GM12878 (cell line): ENCODE results near the gene NLRC5. TPM values are rescaled to one million over a fixed set of nuclear protein-coding genes. Genes with fewer than 3 reads are reported as not detected.

Experiments
- ATAC-seq: fragments of 200-7000 bp; cut with Tn5 transposase; 3 replicates; pipeline ENCODE4 v1.9.1; 2020; ENCODE audit warnings: mild to moderate bottlenecking, moderate library complexity
- BruUV-seq: library from RNA; stranded (reverse); fragments of 400-500 nt; replicated peaks from 2 replicates; lab custom pipeline; 2021; lab: Mats Ljungman, UMichigan
- CTCF ChIA-PET: fragments of 300-600 bp; sonication (Branson Sonifier 250); formaldehyde crosslinking; extraction: SDS; loops from one replicate; lab custom pipeline; 2021; ENCODE audit warnings: inconsistent platforms; lab: Yijun Ruan, JAX
- POLR2A ChIA-PET: fragments of 350-600 bp; formaldehyde crosslinking; extraction: SDS; loops from one replicate; lab custom pipeline; 2021; ENCODE audit warnings: inconsistent platforms; lab: Charles Lee
- RAD21 ChIA-PET: fragments of 300-600 bp; sonication (Branson Sonifier 250); formaldehyde crosslinking; loops from one replicate; lab custom pipeline; 2023; ENCODE audit warnings: antibody characterized with exemption; ENCODE audit not compliant: unreplicated experiment; lab: Charles Lee
- SMC1A ChIA-PET: fragments of 300-600 bp; sonication (Branson Sonifier 250); formaldehyde crosslinking; loops from one replicate; lab custom pipeline; 2023; ENCODE audit not compliant: unreplicated experiment, uncharacterized antibody; lab: Charles Lee
- DNase-seq: peaks from one replicate; pipeline ENCODE4 v3.0.0-alpha.2; 2011; ENCODE audit warnings: low read depth, low spot score
- FAIRE-seq: peaks from 3 replicates; lab custom pipeline; 2011; peaks lifted over from hg19 to GRCh38; lab: Jason Lieb, UNC
- H2AFZ ChIP-seq: 2 replicates; pipeline ENCODE4 v1.6.0; 2011; ENCODE audit warnings: low read depth, low read length, control low read depth; ENCODE audit not compliant: control insufficient read depth
- H3K27ac ChIP-seq: 2 replicates; pipeline ENCODE4 v1.5.1; 2011; ENCODE audit warnings: control low read depth; ENCODE audit not compliant: control insufficient read depth, insufficient read depth
- H3K27me3 ChIP-seq, 2 experiments: replicated peaks in 1 of 2; 2 replicates each; pipeline versions ENCODE4 v1.6.0 to v1.6.1; 2011; ENCODE audit warnings: low read length in 1 of 2; ENCODE audit not compliant: control insufficient read depth in 2 of 2, insufficient read depth in 2 of 2
- H3K36me3 ChIP-seq, 2 experiments: 2 replicates each; pipeline ENCODE4 v1.5.1; 2011; ENCODE audit warnings: low read length in 1 of 2; ENCODE audit not compliant: control insufficient read depth in 2 of 2, insufficient read depth in 2 of 2
- H3K4me1 ChIP-seq: 2 replicates; pipeline ENCODE4 v1.6.1; 2011; ENCODE audit warnings: mild to moderate bottlenecking, low read length, moderate library complexity, mixed read lengths; ENCODE audit not compliant: control insufficient read depth, insufficient read depth
- H3K4me2 ChIP-seq: 2 replicates; pipeline ENCODE4 v1.6.0; 2011; ENCODE audit warnings: control low read depth; ENCODE audit not compliant: control insufficient read depth, insufficient read depth
- H3K4me3 ChIP-seq: fragments of 200-600 bp; sonication (generic); 2 replicates; pipeline ENCODE4 v1.5.1; 2016
- H3K79me2 ChIP-seq: 2 replicates; pipeline ENCODE4 v1.6.0; 2011; ENCODE audit warnings: low read length; ENCODE audit not compliant: control insufficient read depth, insufficient read depth
- H3K9ac ChIP-seq: 2 replicates; pipeline ENCODE4 v1.8.0; 2011; ENCODE audit warnings: low read length, control low read depth, mixed read lengths; ENCODE audit not compliant: control insufficient read depth, insufficient read depth
- H3K9me3 ChIP-seq: replicated peaks from 3 replicates; pipeline ENCODE4 v1.5.1; 2011; ENCODE audit warnings: mild to moderate bottlenecking, low read length; ENCODE audit not compliant: control insufficient read depth, insufficient read depth
- H4K20me1 ChIP-seq: 2 replicates; pipeline ENCODE4 v1.6.0; 2011; ENCODE audit not compliant: control insufficient read depth, insufficient read depth
- BCLAF1 ChIP-seq: fragments of 450-650 bp; IDR thresholded peaks from 2 replicates; pipeline ENCODE4 v1.6.1; 2017; ENCODE audit warnings: antibody characterized with exemption, mild to moderate bottlenecking, moderate library complexity
- CREM ChIP-seq: IDR thresholded peaks from 2 replicates; pipeline ENCODE4 v1.6.1; 2014; ENCODE audit warnings: antibody characterized with exemption, low read depth
- HDGF ChIP-seq: fragments of 450-650 bp; IDR thresholded peaks from 2 replicates; pipeline ENCODE4 v1.6.1; 2016; ENCODE audit warnings: antibody characterized with exemption
- IKZF2 ChIP-seq, 2 experiments: fragments of 450-650 bp; IDR thresholded peaks; 2 replicates each; pipeline ENCODE4 v1.6.1; 2017; ENCODE audit warnings: mild to moderate bottlenecking in 2 of 2, moderate library complexity in 2 of 2
- NBN ChIP-seq: fragments of 450-650 bp; IDR thresholded peaks from 2 replicates; pipeline ENCODE4 v1.6.1; 2016
- NRF1 ChIP-seq: conservative IDR thresholded peaks from 2 replicates; pipeline ENCODE4 v1.6.1; 2011; ENCODE audit warnings: mild to moderate bottlenecking, low read depth, low read length, improper control_type of control experiment
- TBL1XR1 ChIP-seq: IDR thresholded peaks from 2 replicates; pipeline ENCODE4 v1.6.1; 2012; ENCODE audit warnings: low read depth, low read length, improper control_type of control experiment
- WGBS: methylation state at CpG from one replicate; pipeline ENCODE4 v1.1.6; 2016; ENCODE audit warnings: low lambda C conversion rate; ENCODE audit not compliant: insufficient replicate concordance, insufficient coverage; ENCODE audit errors: missing lambda C conversion rate; 5-methylcytosine and 5-hydroxymethylcytosine counted together
- in situ Hi-C: fragments of 300-500 bp; cut with MboI; formaldehyde crosslinking; loops from 9 replicates; pipeline ENCODE4 v1.14.3; 2018; ENCODE audit warnings: mixed read lengths
- intact Hi-C: fragments of 100-400 bp; cut with micrococcal nuclease; formaldehyde crosslinking; loops from one replicate; pipeline ENCODE4 v1.14.2; 2022; ENCODE audit not compliant: unreplicated experiment
- polyA plus RNA-seq, 11 experiments: library from polyadenylated mRNA; depleted of rRNA in 4 of 11; unstranded in 6 of 11; stranded (reverse) in 5 of 11; fragments of >200 nt; fragmentation: Nextera tagmentation in 4 of 11; fragmentation: Illumina TruSeq in 1 of 11; extraction: Ambion mirVana in 4 of 11; extraction: Trizol in 1 of 11; gene quantifications; 1 replicate in 1 of 11; 2 replicates in 10 of 11; pipeline versions ENCODE4 v1.2.1 to v1.2.3, GENCODE V29; 2011 to 2016; ENCODE audit warnings: inconsistent platforms in 2 of 11, missing spikeins in 2 of 11, low read depth in 1 of 11
- total RNA-seq, 4 experiments: library from RNA; depleted of rRNA in 3 of 4; stranded (reverse); fragments of >200 nt in 3 of 4; fragmentation: Illumina TruSeq in 1 of 4; extraction: Trizol in 1 of 4; gene quantifications; 2 replicates each; pipeline versions ENCODE4 v1.2.1 to v1.2.3, GENCODE V29; 2013 to 2021
- TF ChIP-seq, protein P1 (sequence below): IDR thresholded peaks from 2 replicates; pipeline ENCODE4 v1.6.1; 2012; ENCODE audit warnings: improper control_type of control experiment, low read depth, low read length; ENCODE audit not compliant: insufficient replicate concordance

NLRC5 gene
- total and polyA plus RNA-seq, 10 of the 15 experiments (the other 5 are each of a cell fraction or from before 2014, with no cell fraction given): 13.1 to 105 (median 57.3) TPM

DNA sequence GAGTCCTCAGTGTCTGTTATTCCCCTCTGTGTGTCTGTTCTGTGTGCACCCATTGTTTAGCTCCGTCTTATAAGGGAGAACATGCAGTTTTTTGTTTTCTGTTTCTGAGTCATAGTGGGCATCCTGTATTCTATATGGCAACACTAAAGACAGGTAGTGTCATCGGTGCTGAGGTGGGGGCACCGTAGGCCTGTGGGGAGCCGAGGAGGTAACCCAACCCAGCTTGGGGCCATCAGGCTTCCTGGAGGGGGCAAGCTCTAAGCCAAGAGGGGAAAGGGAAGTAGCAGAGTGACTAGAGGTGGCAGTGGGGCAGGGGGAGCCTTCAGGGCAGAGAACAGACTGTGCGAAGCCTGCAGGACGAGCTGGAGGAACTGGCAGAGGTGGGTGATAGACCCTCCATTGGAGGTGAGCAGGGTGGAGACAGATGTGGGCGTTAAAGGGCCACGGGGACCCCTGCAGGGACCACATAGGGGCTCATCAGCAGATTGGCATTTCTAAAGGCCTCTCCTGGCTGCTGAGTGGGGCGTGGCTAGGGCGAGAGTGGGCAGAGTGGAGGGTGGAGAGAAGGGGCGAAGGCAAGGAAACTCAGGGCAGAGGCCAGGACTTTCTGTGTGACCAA, 139.5 kb downstream of the NLRC5 start (continued):
- TF ChIP-seq, protein P1, sequence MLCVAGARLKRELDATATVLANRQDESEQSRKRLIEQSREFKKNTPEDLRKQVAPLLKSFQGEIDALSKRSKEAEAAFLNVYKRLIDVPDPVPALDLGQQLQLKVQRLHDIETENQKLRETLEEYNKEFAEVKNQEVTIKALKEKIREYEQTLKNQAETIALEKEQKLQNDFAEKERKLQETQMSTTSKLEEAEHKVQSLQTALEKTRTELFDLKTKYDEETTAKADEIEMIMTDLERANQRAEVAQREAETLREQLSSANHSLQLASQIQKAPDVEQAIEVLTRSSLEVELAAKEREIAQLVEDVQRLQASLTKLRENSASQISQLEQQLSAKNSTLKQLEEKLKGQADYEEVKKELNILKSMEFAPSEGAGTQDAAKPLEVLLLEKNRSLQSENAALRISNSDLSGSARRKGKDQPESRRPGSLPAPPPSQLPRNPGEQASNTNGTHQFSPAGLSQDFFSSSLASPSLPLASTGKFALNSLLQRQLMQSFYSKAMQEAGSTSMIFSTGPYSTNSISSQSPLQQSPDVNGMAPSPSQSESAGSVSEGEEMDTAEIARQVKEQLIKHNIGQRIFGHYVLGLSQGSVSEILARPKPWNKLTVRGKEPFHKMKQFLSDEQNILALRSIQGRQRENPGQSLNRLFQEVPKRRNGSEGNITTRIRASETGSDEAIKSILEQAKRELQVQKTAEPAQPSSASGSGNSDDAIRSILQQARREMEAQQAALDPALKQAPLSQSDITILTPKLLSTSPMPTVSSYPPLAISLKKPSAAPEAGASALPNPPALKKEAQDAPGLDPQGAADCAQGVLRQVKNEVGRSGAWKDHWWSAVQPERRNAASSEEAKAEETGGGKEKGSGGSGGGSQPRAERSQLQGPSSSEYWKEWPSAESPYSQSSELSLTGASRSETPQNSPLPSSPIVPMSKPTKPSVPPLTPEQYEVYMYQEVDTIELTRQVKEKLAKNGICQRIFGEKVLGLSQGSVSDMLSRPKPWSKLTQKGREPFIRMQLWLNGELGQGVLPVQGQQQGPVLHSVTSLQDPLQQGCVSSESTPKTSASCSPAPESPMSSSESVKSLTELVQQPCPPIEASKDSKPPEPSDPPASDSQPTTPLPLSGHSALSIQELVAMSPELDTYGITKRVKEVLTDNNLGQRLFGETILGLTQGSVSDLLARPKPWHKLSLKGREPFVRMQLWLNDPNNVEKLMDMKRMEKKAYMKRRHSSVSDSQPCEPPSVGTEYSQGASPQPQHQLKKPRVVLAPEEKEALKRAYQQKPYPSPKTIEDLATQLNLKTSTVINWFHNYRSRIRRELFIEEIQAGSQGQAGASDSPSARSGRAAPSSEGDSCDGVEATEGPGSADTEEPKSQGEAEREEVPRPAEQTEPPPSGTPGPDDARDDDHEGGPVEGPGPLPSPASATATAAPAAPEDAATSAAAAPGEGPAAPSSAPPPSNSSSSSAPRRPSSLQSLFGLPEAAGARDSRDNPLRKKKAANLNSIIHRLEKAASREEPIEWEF: no peak
- TF ChIP-seq CREM (peak; percentile 25; the same call in 1 of the 2 replicates), NRF1 (no peak), IKZF2 (IDR thresholded peaks at IDR 0.05) (peak in 1 of 2 experiments; percentile 23; a peak in 2 of 4 replicates), TBL1XR1 (no peak), HDGF (0 out of 2 replicates have a peak, but pooled peaks have one; percentile 33)

- peaks cover 42% of the 10 kb centered on the region for H3K4me1 ChIP-seq
- H4K20me1 ChIP-seq: no peaks in the 10 kb centered on the region
- no peak overlapping the region for H3K9ac ChIP-seq
- RAD21 ChIA-PET: no interaction called here
- H3K4me3 ChIP-seq: no peak overlapping the region
- H3K9me3 ChIP-seq: no peaks in the 10 kb centered on the region
- ATAC-seq: no peak
- in situ Hi-C loops (no loop called here), intact Hi-C loops (no loop called here)
- no peak overlapping the region for H3K4me2 ChIP-seq
- SMC1A ChIA-PET: no interaction called here
- no peak for TF ChIP-seq NBN
- TF ChIP-seq BCLAF1: no peak
- no peak for DNase-seq
- no TSS peak for BruUV-seq
- POLR2A ChIA-PET: no interaction called here
- no peaks in the 10 kb centered on the region for H3K79me2 ChIP-seq
- no peak overlapping the region for H3K27ac ChIP-seq
- 98% methylated on average over 6 of the region's 6 CpGs for WGBS
- H3K36me3 ChIP-seq: no peaks in the 10 kb centered on the region
- CTCF ChIA-PET: no interaction called here
- FAIRE-seq: no peak
- no peak overlapping the region for H2AFZ ChIP-seq
- no peaks in the 10 kb centered on the region for H3K27me3 ChIP-seq
Measured at GRCh38 chr16:57130950-57131321, 141.6 kb downstream of the NLRC5 start.
